LHCN-M2 (cell line): ENCODE measurements around the gene TSTD1. TPM values are rescaled to one million over a fixed set of nuclear protein-coding genes. Genes with fewer than 3 reads are reported as not detected.
"Not testable (repeated sequence)": the region's sequence is repeated elsewhere in the genome, so short reads cannot be mapped to it uniquely, and the experiment has no call there.

ENCODE experiments used
- DNase-seq: peaks from one replicate; pipeline ENCODE4 v3.0.0-alpha.2; 2012; ENCODE audit warnings: low read depth
- total RNA-seq: library from RNA; depleted of rRNA; stranded (reverse); fragments of >200 nt; gene quantifications from 2 replicates; pipeline ENCODE4 v1.2.3, GENCODE V29; 2014

The TSTD1 gene
- total RNA-seq, 1 experiment from 2014 or later = 27.3 TPM

DNA sequence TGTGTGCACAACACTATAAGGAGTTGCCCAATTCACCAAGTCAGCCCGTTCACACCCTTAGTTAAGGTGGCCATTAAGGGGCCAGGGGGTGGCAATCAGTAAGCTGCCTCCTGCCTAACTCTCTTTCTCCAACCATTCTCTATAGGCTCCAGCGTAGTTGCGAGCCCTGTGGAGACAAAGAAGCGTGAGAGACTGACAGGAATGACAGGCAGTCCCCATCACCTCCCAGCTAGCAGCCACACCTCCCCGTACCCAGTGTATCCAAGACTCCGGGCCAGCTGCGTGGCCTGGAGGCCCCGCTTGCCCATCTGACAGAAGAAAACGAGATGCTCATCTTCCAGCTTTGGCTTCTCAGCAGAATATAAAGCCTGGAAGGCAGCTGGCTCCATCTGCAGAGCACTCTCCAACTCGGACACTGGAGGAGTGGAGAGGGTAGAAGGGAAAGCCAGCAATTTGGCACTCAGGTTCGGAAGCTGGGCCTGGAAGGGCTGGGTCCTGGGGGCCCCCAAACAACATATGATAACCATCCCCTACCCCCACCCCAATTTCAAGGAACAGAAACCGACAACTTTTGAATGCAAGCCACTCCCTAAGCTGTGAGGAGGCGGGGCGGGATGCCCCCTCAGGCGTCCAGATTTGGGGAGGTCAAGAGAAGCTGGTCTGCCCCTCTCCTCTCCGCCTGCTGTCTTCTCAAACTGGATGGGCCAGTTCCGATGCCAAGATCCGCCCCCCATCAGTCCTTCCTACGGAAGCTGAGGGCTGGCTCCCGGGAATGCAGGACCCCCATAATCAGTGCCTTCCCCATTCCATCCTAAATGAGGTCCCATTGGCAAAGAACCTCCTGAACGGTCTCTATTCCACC is 872 bp downstream of the TSTD1 start:
- no peak for DNase-seq

- no peak for DNase-seq
These were observed 5.0 kb downstream of the TSTD1 start for GRCh38 chr1:161033751-161034150.

GRCh38 chr1:161032409-161032808 is 6.4 kb downstream of the TSTD1 start:
- no peak for DNase-seq

- no peak for DNase-seq
These were observed 6.9 kb downstream of the TSTD1 start for GRCh38 chr1:161031874-161032273.

- DNase-seq = not testable (repeated sequence)
These were observed 9.3 kb downstream of the TSTD1 start for GRCh38 chr1:161029466-161029865.

- not testable (repeated sequence) for DNase-seq
These were observed 11.8 kb downstream of the TSTD1 start for GRCh38 chr1:161026954-161027353.

GRCh38 chr1:161022432-161022831 is 16.3 kb downstream of the TSTD1 start:
- DNase-seq = not testable (repeated sequence)

GRCh38 chr1:161021970-161022353 is 16.8 kb downstream of the TSTD1 start:
- DNase-seq = no peak

DNA sequence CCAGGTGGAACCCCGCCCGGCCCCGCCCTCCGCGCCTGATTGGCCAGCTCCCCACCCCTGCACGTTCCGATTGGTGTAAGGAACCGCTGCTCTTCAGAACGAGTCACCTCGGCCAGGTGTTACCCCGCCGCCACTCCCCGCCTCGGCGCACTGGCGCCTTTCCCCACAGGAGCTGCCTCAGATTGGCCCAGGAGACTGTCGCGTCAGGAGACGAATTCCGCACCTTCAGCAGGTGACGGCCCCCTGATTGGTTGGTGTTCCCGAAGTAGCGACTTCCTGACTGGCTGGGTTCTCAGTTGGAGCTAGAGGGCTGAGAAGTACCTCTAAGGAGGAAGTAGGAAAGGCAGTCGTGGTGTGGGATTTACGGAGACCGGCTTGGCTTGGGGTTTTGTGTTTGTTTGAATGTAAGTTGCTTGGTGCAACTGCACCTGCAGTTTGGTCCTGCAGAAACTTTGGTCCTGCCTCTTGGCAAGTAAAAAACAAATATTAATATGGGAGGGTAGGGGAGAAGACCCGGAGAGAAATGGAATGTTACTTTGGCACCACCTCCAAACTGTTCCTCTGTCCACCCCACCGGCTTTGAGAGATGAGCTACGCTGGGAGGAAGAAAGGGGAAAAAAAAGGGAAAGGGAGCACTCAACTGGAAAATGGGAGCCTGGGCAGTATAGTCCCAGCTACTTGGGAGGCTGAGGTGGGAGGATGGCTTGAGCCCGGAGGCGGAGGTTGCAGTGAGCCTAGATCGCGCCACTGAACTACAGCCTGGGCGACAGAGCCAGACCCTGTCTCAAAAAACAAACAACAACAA is 17.4 kb downstream of the TSTD1 start:
- DNase-seq = no peak

DNA sequence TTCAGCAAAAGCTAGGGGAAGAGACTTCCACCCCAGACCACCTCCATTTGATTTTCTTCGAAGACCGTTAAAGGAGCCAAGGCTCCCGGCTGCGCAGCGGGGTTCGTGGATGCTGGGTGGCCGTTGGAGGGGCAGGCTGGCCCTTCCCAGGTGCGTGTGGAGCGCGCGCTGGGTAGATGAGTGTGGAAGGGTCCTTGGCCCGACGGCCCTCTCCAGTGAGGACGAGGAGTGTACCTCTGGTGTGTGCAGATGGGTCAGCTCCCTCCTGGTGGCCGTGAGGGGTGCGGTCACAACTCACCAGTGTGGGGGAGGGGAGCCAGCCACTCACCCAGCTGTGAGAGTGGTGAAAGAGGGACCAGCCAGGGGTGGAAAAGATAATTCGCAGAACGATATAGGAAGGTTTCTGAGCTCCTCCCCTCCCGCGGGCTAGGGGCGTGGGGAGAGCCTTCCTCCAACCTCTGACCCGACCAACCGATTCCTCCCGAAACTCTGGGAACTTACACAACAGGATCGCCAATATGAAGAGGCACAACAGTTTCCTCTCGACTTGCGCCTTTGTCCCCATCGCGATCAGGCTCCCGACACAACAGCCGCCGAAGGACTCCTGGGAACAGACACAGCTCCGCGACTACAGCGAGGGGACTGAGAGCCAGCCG is 18.1 kb downstream of the TSTD1 start, which contains the start of gene F11R:
F11R (minus strand) TSS at position 644 of the 656 bp plus-strand sequence; CDS start at position 565, 79 bp downstream.
- no peak for DNase-seq

DNA sequence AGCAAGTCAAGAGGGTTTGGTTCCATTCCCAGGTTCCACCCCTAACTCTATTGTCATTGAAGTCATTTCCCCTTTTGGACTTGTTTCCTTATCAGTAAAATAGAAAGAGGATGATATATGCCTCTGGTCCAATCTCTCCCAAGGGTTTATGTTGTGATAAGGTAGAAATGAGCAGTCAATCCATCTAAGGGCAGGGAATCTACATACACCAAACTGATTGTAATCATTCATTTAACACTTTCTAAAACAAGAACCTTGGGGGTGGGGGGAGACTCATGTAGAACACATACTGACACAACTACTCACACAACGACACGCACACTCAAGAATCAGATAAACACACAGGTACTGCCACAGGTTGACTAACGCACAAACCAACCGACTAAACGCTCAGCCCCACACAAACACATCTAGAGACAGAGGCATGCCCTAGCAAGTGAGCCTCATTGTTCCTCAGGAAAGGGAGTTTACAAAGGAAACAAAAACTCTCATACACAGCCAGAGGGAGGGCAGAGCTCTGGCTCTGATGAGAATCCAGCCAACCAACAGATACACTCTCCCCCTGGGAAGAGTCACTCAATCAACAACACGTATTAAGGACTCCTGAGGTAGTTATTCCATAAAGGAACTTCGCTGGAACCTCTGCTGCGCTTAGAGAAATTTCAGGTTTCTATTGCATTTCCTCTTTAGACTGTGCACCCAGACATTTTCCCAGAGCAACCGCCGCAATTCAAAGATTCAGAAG is 18.8 kb downstream of the TSTD1 start:
- no peak for DNase-seq

- not testable (repeated sequence) for DNase-seq
These were observed 19.6 kb downstream of the TSTD1 start for GRCh38 chr1:161019111-161019660.

GRCh38 chr1:161018631-161018930 is 20.2 kb downstream of the TSTD1 start:
- no peak for DNase-seq

DNA sequence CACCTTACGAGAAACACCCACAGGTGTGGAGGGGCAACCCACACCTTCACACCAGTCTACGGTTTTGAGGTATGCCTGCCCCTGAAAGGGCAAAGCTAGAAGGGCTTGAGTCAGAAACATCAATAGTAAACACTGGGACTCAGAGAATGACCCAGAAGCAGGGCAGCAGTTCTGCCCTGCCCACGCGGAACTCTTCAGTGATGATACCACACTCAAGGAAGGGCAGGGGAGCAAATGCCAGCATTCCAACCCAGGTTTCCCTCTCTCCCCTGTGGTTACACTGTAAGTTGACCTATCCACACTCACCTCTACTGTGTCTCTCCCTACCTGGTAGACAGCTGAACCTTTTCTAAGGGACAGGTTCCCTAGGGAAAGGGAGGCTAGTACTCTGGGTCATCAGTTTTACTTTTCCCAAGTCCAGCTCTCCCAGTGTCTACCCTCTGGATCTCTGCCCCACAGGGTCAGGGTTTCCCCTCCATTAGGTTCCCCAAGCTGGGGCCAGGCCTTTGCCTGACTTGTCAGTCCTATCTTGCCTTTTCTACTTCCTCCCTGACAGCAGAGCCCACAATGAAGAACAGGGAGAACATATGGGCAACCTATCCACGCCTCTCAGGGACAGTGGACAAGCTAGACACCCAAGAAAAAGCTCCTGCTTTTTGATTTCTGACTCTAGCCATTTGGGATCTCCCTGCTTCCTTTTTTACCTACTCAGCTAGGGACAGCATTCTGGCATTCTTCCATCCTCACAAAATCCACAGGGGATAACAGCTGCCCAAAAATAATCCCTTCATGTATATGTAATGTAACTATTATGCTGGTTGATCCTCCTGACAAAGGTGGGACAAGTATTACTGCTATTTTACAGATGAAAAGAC is 20.8 kb downstream of the TSTD1 start:
- DNase-seq = no peak

- not testable (repeated sequence) for DNase-seq
These were observed 21.6 kb downstream of the TSTD1 start for GRCh38 chr1:161017181-161017580.

- DNase-seq = peak; percentile 28
These were observed 22.1 kb downstream of the TSTD1 start for GRCh38 chr1:161016683-161017082.

GRCh38 chr1:161013488-161014230 is 25.1 kb downstream of the TSTD1 start:
- peak; percentile 92 for DNase-seq

DNA sequence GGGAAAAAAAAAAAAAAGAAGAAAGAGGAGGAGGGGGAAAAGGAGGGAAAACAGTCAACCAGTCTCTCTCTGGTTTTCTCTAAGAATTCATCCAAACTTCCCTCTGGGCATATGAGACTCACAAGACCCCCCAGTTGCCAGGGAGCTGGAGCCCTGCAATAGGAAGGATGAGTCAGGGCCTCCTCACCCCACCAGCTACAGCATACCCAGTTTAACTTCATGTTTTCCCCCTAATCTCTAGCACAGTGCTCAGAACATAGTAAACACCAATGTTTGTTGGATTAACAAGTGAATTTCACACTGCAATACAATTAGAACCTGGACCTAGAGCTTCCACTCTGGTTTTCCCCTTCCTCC is 25.7 kb downstream of the TSTD1 start:
- DNase-seq = no peak

GRCh38 chr1:161012420-161012819 is 26.3 kb downstream of the TSTD1 start:
- DNase-seq = no peak
